SK-N-SH (cell line): ENCODE data around the gene CCT2. TPM values are rescaled to one million over a fixed set of nuclear protein-coding genes. Genes with fewer than 3 reads are reported as not detected.

Source experiments
- CTCF ChIA-PET: fragments of 300-600, 350-600 bp; formaldehyde crosslinking; extraction: SDS; loops from one replicate; lab custom pipeline; 2021; lab: Yijun Ruan, JAX
- POLR2A ChIA-PET: fragments of 350-600 bp; sonication (Branson Sonifier 250); formaldehyde crosslinking; extraction: SDS; loops from one replicate; lab custom pipeline; 2020; ENCODE audit warnings: antibody characterized with exemption, inconsistent platforms; lab: Yijun Ruan, JAX
- DNase-seq: peaks from one replicate; pipeline ENCODE4 v3.0.0; 2012
- H2AFZ ChIP-seq: fragments of 200-600 bp; sonication (generic); 2 replicates; pipeline ENCODE4 v1.8.1; 2016; ENCODE audit warnings: antibody characterized with exemption, mild to moderate bottlenecking, low read depth
- H3F3A ChIP-seq: fragments of 200-600 bp; sonication (generic); replicated peaks from 2 replicates; pipeline ENCODE3; 2016; ENCODE audit warnings: antibody characterized with exemption, mild to moderate bottlenecking; ENCODE audit not compliant: insufficient read depth
- H3K27ac ChIP-seq, 2 experiments: fragments of 200-500 bp in 1 of 2; fragments of 200-600 bp in 1 of 2; sonication (Bioruptor generic) in 1 of 2; sonication (generic), shearing (Covaris generic) in 1 of 2; 2 replicates each; pipeline versions ENCODE4 v1.5.1 to v1.6.1; 2014 to 2016; ENCODE audit warnings: low read depth in 2 of 2, inconsistent platforms in 1 of 2, low read length in 1 of 2, mild to moderate bottlenecking in 1 of 2, mixed read lengths in 1 of 2
- H3K27me3 ChIP-seq: fragments of 200-600 bp; sonication (generic), shearing (Covaris generic); 2 replicates; pipeline ENCODE4 v1.6.1; 2016; ENCODE audit warnings: mixed run types; ENCODE audit not compliant: insufficient read depth
- H3K36me3 ChIP-seq, 2 experiments: fragments of 200-500 bp in 1 of 2; fragments of 200-600 bp in 1 of 2; sonication (Bioruptor generic) in 1 of 2; sonication (generic) in 1 of 2; replicated peaks in 1 of 2; 2 replicates each; pipeline versions ENCODE3 to v1.5.1; 2014 to 2016; ENCODE audit warnings: low read length in 1 of 2, mild to moderate bottlenecking in 1 of 2; ENCODE audit not compliant: insufficient read depth in 2 of 2, control insufficient read depth in 1 of 2
- H3K4me1 ChIP-seq, 2 experiments: fragments of 200-500 bp in 1 of 2; fragments of 200-600 bp in 1 of 2; sonication (Bioruptor generic) in 1 of 2; sonication (generic), shearing (Covaris generic) in 1 of 2; 2 replicates each; pipeline versions ENCODE4 v1.5.1 to v1.6.1; 2014 to 2016; ENCODE audit warnings: low read depth in 1 of 2, low read length in 1 of 2, mixed run types in 1 of 2; ENCODE audit not compliant: insufficient read depth in 2 of 2, control insufficient read depth in 1 of 2
- H3K4me2 ChIP-seq: fragments of 200-600 bp; sonication (generic), shearing (Covaris generic); 2 replicates; pipeline ENCODE4 v1.6.1; 2017; ENCODE audit warnings: mixed run types
- H3K4me3 ChIP-seq, 2 experiments: fragments of 200-500 bp in 1 of 2; fragments of 200-600 bp in 1 of 2; sonication (Bioruptor generic) in 1 of 2; sonication (generic), shearing (Covaris generic) in 1 of 2; 2 replicates each; pipeline versions ENCODE4 v1.5.1 to v1.8.1; 2014 to 2016; ENCODE audit warnings: low read depth in 2 of 2, inconsistent platforms in 1 of 2, low read length in 1 of 2, mild to moderate bottlenecking in 1 of 2, mixed read lengths in 1 of 2, moderate library complexity in 1 of 2
- H3K79me2 ChIP-seq: fragments of 200-600 bp; sonication (generic); 2 replicates; pipeline ENCODE4 v1.8.1; 2017; ENCODE audit warnings: mild to moderate bottlenecking; ENCODE audit not compliant: insufficient read depth
- H3K9ac ChIP-seq: fragments of 200-600 bp; sonication (generic); 2 replicates; pipeline ENCODE4 v1.6.1; 2017; ENCODE audit warnings: mixed run types
- H3K9me2 ChIP-seq: fragments of 200-600 bp; sonication (generic); 2 replicates; pipeline ENCODE4 v1.6.1; 2017; ENCODE audit warnings: mixed run types
- H3K9me3 ChIP-seq: fragments of 200-600 bp; sonication (generic); 2 replicates; pipeline ENCODE4 v1.6.1; 2017; ENCODE audit warnings: mixed run types, mild to moderate bottlenecking, moderate library complexity
- H4K20me1 ChIP-seq: fragments of 200-600 bp; sonication (generic); 2 replicates; pipeline ENCODE4 v1.6.1; 2017; ENCODE audit warnings: mild to moderate bottlenecking, mixed run types; ENCODE audit not compliant: insufficient read depth
- ELF1 ChIP-seq: IDR thresholded peaks from 2 replicates; pipeline ENCODE4 v1.4.0; 2012
- EP300 ChIP-seq, 2 experiments: IDR thresholded peaks; 2 replicates each; pipeline versions ENCODE4 v1.4.0 to v1.6.1; 2012; ENCODE audit warnings: borderline replicate concordance in 1 of 2, low read depth in 1 of 2, low read length in 1 of 2
- FOSL2 ChIP-seq: IDR thresholded peaks from 2 replicates; pipeline ENCODE4 v1.4.0; 2012; ENCODE audit warnings: low read depth, mild to moderate bottlenecking, moderate library complexity, borderline replicate concordance
- FOXJ3 ChIP-seq: sonication (generic); formaldehyde crosslinking; IDR thresholded peaks from 2 replicates; pipeline ENCODE4 v1.5.1; 2020; ENCODE audit warnings: mild to moderate bottlenecking, missing genetic modification reagents
- FOXM1 ChIP-seq: IDR thresholded peaks from 2 replicates; pipeline ENCODE4 v1.4.0; 2012; ENCODE audit warnings: low read depth, mild to moderate bottlenecking
- GATA2 ChIP-seq: sonication (generic); formaldehyde crosslinking; IDR thresholded peaks from 2 replicates; pipeline ENCODE4 v1.5.0; 2020; ENCODE audit warnings: mild to moderate bottlenecking, missing genetic modification reagents
- JUND ChIP-seq: IDR thresholded peaks from 2 replicates; pipeline ENCODE4 v1.4.0; 2012
- MEF2A ChIP-seq: IDR thresholded peaks from 2 replicates; pipeline ENCODE4 v1.4.0; 2012; ENCODE audit warnings: low read depth, borderline replicate concordance
- MXI1 ChIP-seq: IDR thresholded peaks from 2 replicates; pipeline ENCODE4 v1.6.1; 2012; ENCODE audit warnings: mild to moderate bottlenecking, low read depth, low read length, improper control_type of control experiment
- RCOR1 ChIP-seq: fragments of 150-350 bp; IDR thresholded peaks from 2 replicates; pipeline ENCODE4 v1.6.1; 2017; ENCODE audit warnings: antibody characterized with exemption, low read length
- RFX5 ChIP-seq: IDR thresholded peaks from 2 replicates; pipeline ENCODE4 v1.6.1; 2012; ENCODE audit warnings: mild to moderate bottlenecking, improper control_type of control experiment, low read length
- SMC3 ChIP-seq: IDR thresholded peaks from 2 replicates; pipeline ENCODE4 v1.6.1; 2012; ENCODE audit warnings: low read depth, low read length, improper control_type of control experiment
- TCF12 ChIP-seq: IDR thresholded peaks from 2 replicates; pipeline ENCODE4 v1.4.0; 2012
- WGBS: methylation state at CpG from one replicate; pipeline ENCODE4 v1.1.6; 2017; ENCODE audit warnings: low lambda C conversion rate; 5-methylcytosine and 5-hydroxymethylcytosine counted together
- polyA plus RNA-seq, 3 experiments: library from polyadenylated mRNA; depleted of rRNA; stranded (reverse); fragments of >200 nt; gene quantifications; 2 replicates each; pipeline ENCODE4 v1.2.3, GENCODE V29; 2012
- TF ChIP-seq, protein P1 (sequence below): IDR thresholded peaks from 2 replicates; pipeline ENCODE4 v1.4.0; 2012; ENCODE audit warnings: low read depth, borderline replicate concordance
- TF ChIP-seq, protein P2 (sequence below): fragments of 150-350 bp; IDR thresholded peaks from 2 replicates; pipeline ENCODE4 v1.6.1; 2017; ENCODE audit warnings: antibody characterized with exemption, low read length, low read depth, borderline replicate concordance
- TF ChIP-seq, protein P3 (sequence below): IDR thresholded peaks from 2 replicates; pipeline ENCODE4; 2012

Gene CCT2
- polyA plus RNA-seq, 1 of the 3 experiments (the other 2 are of a cell fraction) = 181 TPM

DNA sequence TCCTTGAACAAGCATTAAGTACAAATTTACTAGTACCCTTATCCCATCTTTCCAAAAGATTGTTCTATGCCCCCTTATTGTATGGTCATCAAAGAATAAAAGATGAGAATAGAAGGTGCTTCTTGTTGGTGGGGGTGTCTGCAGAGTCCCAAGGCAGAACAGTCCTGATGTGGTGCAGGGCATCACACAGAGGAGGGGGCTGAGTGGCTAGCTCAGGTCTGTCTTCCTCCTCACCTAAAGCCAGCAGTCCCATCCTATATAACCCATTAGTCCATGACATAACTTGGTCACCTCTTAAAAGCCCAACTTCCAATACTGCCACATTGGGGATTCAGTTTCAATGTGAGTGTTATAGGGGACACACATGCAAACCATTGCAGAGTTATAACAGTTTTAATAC lies 15.5 kb downstream of the CCT2 start:
- no peak overlapping the region for H3K9ac ChIP-seq
- H3K27ac ChIP-seq = no peak overlapping the region
- no peaks in the 10 kb centered on the region for H3K27me3 ChIP-seq
- H3K9me2 ChIP-seq = no peaks in the 10 kb centered on the region
- H3K4me2 ChIP-seq = no peak overlapping the region
- ChIA-PET CTCF (interaction anchor here (0.5 to 1.2 kb wide), 5 partner anchors 11 to 1257 kb away, joined by 3 to 4 read pairs (median 3); no protein-coding TSS in a partner anchor), POLR2A (interaction anchor here (1.4 kb wide), 1 partner anchor 15 kb away, joined by 7 read pairs; the partner anchor contains the start of gene CCT2)
- no peaks in the 10 kb centered on the region for H3K9me3 ChIP-seq
- no peaks in the 10 kb centered on the region for H3K79me2 ChIP-seq
- H2AFZ ChIP-seq = no peak overlapping the region
- no peak overlapping the region for H3K4me3 ChIP-seq
- peaks cover 6% of the 10 kb centered on the region; the same call in 1 of the 2 replicates for H4K20me1 ChIP-seq
- no peak for DNase-seq
- peaks cover 68 to 70% of the 10 kb centered on the region in 2 experiments for H3K36me3 ChIP-seq
- TF ChIP-seq FOXM1 = no peak
- TF ChIP-seq MEF2A = no peak
- no peak for TF ChIP-seq GATA2 (CRISPR knock-in tag)
- TF ChIP-seq FOSL2 = no peak
- TF ChIP-seq RFX5 = no peak
- no peaks in the 10 kb centered on the region for H3K4me1 ChIP-seq
- H3F3A ChIP-seq = peaks cover 27% of the 10 kb centered on the region

DNA sequence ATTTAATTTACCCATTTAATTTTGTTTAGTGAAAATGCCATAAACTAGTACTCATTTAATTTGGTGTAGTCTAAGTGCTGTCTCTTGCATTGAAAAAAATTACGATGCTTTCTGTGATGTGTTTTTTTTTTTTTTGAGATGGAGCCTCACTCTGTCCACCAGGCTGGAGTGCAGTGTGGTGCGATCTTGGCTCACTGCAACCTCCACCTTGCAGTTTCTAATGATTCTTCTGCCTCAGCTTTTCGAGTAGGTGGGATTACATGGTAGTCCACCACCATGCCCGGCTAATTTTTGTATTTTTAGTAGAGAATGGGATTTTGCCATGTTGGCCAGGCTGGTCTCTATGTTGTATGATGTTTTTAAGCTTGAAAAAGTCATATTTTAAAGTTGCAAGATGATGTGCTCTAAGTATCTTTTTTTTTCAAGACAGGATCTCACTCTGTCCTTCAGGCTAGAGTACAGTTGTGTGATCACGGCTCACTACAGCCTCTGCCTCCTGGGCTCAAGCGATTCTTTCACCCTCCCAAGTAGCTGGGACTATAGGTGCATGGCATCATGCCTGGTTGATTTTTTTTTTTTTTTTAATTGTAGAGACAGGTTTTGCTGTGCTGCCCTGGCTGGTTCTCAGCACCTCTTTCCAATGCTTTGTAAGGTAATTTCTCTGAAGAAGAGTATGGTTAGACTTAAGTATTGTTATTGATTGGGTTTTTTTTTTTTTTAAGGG lies 16.9 kb downstream of the CCT2 start:
- Histone ChIP-seq H3K4me1 (no peaks in the 10 kb centered on the region), H3K4me2 (no peak overlapping the region), H3K36me3 (peaks cover 57% of the 10 kb centered on the region in 2 experiments), H3K9ac (no peak overlapping the region), H3F3A (peaks cover 14% of the 10 kb centered on the region), H3K27ac (no peak overlapping the region), H3K27me3 (no peaks in the 10 kb centered on the region), H3K9me3 (no peaks in the 10 kb centered on the region), H4K20me1 (no peaks in the 10 kb centered on the region; the same call in 1 of the 2 replicates), H3K79me2 (no peaks in the 10 kb centered on the region), H3K9me2 (no peaks in the 10 kb centered on the region), H3K4me3 (no peak overlapping the region), H2AFZ (no peak overlapping the region)
- POLR2A ChIA-PET = interaction anchor here (0.7 kb wide), 1 partner anchor 323 kb away, joined by 7 read pairs; no protein-coding TSS in a partner anchor
- DNase-seq = no peak
- CTCF ChIA-PET = no interaction called here
- WGBS = 96% methylated on average over 6 of the region's 6 CpGs
- TF ChIP-seq RFX5 (no peak), FOXJ3 (CRISPR knock-in tag) (no peak)

GRCh38 chr12:69602954-69603353 lies 17.7 kb downstream of the CCT2 start:
- ChIA-PET POLR2A (no interaction called here), CTCF (no interaction called here)
- H3K9me2 ChIP-seq = no peaks in the 10 kb centered on the region
- peaks cover 49% of the 10 kb centered on the region in 2 experiments for H3K36me3 ChIP-seq
- H3K27me3 ChIP-seq = no peaks in the 10 kb centered on the region
- H3K9ac ChIP-seq = no peak overlapping the region
- no peak overlapping the region for H3K4me2 ChIP-seq
- no peak overlapping the region for H3K27ac ChIP-seq
- no peaks in the 10 kb centered on the region; the same call in 1 of the 2 replicates for H4K20me1 ChIP-seq
- DNase-seq = no peak
- H3K4me3 ChIP-seq = no peak overlapping the region
- no peaks in the 10 kb centered on the region for H3K79me2 ChIP-seq
- peaks cover 11% of the 10 kb centered on the region for H3F3A ChIP-seq
- H2AFZ ChIP-seq = no peak overlapping the region
- no peaks in the 10 kb centered on the region for H3K9me3 ChIP-seq
- H3K4me1 ChIP-seq = no peaks in the 10 kb centered on the region
- TF ChIP-seq JUND (no peak), EP300 (IDR thresholded peaks at IDR 0.05; ENCODE audit: borderline replicate concordance in 1 of 2, low read depth in 1 of 2, low read length in 1 of 2) (no peak), SMC3 (no peak), ELF1 (no peak), MEF2A (no peak), FOSL2 (no peak), FOXM1 (no peak), FOXJ3 (CRISPR knock-in tag) (no peak), RCOR1 (no peak), MXI1 (no peak), TCF12 (no peak)
- TF ChIP-seq, protein P1, sequence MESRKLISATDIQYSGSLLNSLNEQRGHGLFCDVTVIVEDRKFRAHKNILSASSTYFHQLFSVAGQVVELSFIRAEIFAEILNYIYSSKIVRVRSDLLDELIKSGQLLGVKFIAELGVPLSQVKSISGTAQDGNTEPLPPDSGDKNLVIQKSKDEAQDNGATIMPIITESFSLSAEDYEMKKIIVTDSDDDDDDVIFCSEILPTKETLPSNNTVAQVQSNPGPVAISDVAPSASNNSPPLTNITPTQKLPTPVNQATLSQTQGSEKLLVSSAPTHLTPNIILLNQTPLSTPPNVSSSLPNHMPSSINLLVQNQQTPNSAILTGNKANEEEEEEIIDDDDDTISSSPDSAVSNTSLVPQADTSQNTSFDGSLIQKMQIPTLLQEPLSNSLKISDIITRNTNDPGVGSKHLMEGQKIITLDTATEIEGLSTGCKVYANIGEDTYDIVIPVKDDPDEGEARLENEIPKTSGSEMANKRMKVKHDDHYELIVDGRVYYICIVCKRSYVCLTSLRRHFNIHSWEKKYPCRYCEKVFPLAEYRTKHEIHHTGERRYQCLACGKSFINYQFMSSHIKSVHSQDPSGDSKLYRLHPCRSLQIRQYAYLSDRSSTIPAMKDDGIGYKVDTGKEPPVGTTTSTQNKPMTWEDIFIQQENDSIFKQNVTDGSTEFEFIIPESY = no peak
- TF ChIP-seq, protein P2, sequence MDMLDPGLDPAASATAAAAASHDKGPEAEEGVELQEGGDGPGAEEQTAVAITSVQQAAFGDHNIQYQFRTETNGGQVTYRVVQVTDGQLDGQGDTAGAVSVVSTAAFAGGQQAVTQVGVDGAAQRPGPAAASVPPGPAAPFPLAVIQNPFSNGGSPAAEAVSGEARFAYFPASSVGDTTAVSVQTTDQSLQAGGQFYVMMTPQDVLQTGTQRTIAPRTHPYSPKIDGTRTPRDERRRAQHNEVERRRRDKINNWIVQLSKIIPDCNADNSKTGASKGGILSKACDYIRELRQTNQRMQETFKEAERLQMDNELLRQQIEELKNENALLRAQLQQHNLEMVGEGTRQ = no peak
- TF ChIP-seq, protein P3, sequence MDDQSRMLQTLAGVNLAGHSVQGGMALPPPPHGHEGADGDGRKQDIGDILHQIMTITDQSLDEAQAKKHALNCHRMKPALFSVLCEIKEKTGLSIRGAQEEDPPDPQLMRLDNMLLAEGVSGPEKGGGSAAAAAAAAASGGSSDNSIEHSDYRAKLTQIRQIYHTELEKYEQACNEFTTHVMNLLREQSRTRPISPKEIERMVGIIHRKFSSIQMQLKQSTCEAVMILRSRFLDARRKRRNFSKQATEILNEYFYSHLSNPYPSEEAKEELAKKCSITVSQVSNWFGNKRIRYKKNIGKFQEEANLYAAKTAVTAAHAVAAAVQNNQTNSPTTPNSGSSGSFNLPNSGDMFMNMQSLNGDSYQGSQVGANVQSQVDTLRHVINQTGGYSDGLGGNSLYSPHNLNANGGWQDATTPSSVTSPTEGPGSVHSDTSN = no peak
